SIG-M5 treated with dmso at 0.1 percent for 504 hours (cell line): ENCODE results near the gene LEMD3.

Experiments
- DNase-seq: peaks from one replicate; lab custom pipeline; 2025; ENCODE audit not compliant: unreplicated experiment; lab: John Stamatoyannopoulos, UW

Gene LEMD3

DNA sequence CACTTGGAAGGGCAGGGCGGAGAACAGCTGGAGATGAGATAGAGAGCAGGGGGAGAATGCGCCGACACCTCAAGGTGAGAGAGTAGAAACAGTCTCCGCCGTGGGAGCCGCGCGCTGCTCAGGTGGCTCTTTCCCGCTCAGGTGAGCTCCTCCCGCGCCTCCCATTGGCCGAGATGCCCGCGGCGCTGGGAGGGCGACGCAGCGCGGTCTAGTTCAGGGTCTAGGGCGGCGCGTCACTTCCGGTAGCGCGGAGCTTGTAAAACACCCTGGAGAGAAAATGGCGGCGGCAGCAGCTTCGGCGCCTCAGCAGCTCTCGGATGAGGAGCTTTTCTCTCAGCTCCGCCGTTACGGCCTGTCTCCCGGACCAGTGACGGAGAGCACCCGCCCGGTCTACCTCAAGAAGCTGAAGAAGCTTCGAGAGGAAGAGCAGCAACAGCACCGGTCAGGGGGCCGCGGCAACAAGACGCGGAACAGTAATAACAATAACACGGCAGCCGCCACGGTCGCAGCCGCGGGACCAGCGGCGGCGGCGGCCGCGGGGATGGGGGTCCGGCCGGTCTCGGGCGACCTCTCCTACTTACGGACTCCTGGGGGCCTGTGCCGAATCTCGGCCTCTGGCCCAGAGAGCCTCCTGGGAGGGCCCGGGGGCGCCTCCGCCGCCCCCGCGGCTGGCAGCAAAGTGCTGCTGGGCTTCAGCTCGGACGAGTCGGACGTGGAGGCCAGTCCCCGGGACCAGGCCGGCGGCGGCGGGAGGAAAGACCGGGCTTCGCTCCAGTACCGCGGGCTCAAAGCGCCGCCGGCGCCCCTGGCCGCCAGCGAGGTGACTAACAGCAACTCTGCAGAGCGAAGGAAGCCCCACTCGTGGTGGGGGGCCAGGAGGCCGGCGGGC is at the start of gene LEMD3:
TSS of gene LEMD3 (plus strand) at position 264 of the 889 bp plus-strand sequence. CDS start at position 278, 14 bp downstream.
- DNase-seq: peak; percentile 89

GRCh38 chr12:65121049-65121955 is 48.1 kb upstream of the LEMD3 start, which contains the start of gene WIF1:
TSS of gene WIF1 (minus strand) at chr12:65121305. CDS start at chr12:65121191, 114 bp downstream.
- DNase-seq: no peak

DNA sequence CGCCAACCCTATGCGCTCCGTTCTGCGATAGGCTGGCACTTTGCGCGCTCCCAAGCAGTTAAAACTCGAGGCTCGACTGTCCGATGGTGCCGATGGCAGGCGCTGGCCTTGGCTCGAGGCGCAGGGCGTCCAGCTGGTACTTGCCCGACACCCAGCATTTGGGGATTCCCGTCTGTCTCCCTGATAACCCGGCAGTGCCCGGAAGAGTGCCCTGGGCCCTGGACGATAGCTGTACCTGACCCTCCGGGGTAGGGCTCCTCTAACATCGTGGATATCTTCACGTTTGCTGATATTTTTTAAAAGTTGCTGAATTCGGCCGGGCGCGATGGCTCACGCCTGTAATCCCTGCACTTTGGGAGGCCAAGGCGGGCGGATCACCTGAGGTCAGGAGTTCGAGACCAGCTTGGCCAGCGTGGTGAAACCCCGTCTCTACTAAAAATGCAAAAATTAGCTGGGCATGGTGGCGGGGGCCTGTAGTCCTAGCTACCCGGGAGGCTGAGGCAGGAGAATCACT is 47.4 kb upstream of the LEMD3 start:
- DNase-seq: no peak

- no peak for DNase-seq
Measured at GRCh38 chr12:65122703-65123102, 46.7 kb upstream of the LEMD3 start.

DNA sequence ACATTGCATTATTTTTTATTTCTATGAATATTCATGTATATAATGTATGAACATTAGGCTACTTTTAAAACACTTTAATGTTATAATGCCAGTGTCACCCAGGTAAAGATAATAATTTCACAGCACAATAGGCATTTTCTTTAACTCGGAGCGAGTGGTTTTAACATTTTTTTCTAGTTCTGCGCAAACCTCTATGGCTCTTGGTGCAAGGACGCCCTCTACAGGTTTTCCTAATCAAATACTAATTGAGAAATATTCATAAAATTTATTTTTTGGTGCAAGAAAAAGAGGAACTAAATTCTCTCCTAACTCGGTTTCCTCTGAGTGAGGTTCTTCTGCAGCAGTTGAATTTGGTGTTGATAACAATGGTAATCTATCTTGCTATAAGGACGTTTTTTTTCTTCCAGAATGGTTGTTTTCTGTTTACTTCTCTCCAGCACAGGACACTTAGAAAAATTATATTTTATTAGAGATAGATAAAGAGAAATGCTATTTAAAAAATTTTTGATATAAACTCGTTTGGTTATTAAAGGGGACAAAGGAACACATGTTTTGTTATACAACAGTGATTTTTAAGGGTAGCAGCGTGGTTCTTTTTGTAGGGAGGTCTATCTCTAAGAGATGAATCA is 45.8 kb upstream of the LEMD3 start:
- DNase-seq: peak; percentile 70

DNA sequence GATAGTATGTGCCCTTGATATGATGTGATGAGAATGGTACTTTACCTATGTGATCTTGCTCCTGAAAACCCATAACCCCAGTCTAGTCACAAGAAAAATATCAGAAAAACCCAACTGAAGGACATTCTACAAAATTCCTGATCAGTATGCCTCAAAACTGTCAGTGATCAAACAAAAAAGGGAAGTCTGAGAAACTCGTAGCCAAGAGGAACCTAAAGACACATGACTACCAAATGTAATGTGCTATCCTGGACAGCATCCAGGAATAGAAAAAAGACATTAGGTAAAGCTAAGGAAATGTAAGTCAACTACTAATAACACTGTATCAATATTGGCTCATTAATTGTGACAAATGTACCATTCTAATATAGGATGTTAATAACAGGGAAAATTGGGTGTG is 44.1 kb upstream of the LEMD3 start:
- DNase-seq: no peak

GRCh38 chr12:65125975-65126374 is 43.4 kb upstream of the LEMD3 start:
- DNase-seq: no peak

GRCh38 chr12:65126482-65126881 is 42.9 kb upstream of the LEMD3 start:
- no peak for DNase-seq

GRCh38 chr12:65133879-65134278 is 35.5 kb upstream of the LEMD3 start:
- DNase-seq: no peak

DNA sequence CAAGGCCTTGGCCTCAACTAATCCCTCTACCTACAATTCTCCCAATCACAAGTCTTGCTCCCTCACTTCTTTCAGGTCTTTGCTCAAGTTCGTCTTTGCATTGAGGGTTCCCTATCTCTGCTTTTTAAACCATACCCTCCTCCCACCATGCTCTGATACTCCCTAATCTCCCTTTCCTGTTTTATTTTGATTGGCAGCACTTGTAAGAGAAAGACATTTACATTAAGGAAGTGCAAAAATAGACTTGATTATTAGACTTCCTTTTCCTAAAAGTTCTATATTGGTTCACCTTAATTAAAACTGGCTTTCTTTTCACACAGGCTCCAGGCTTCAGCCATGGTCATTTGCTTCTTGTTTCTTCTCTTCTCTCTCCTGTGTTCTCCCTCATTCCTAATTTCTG is 30.0 kb upstream of the LEMD3 start:
- DNase-seq: no peak

- DNase-seq: no peak
Measured at GRCh38 chr12:65140738-65141137, 28.6 kb upstream of the LEMD3 start.

- DNase-seq: no peak
Measured at GRCh38 chr12:65147312-65147905, 22.0 kb upstream of the LEMD3 start.

- no peak for DNase-seq
Measured at GRCh38 chr12:65152012-65152411, 17.4 kb upstream of the LEMD3 start.

DNA sequence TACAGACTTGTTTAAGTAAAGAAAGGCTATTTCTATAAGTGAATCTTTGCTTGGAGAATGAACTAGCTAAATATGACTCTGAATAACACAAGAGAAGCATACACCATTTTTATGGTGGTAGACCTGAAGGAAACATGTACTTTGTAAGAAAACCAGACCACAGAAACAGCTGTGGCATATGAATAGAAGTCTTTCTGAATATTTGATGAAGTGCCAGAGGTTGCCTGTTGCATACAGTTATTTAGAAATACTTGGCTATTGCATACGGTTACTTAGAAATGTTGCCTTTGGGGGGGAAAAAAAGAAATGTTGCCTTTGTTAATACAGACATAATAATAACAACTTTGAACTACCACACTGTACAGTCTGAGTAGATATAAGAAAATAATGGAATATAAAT is 16.8 kb upstream of the LEMD3 start:
- no peak for DNase-seq

GRCh38 chr12:65155784-65156183 is 13.6 kb upstream of the LEMD3 start:
- no peak for DNase-seq

- DNase-seq: peak; percentile 75
Measured at GRCh38 chr12:65156366-65156841, 13.0 kb upstream of the LEMD3 start.

- DNase-seq: no peak
Measured at GRCh38 chr12:65157091-65157490, 12.3 kb upstream of the LEMD3 start.

DNA sequence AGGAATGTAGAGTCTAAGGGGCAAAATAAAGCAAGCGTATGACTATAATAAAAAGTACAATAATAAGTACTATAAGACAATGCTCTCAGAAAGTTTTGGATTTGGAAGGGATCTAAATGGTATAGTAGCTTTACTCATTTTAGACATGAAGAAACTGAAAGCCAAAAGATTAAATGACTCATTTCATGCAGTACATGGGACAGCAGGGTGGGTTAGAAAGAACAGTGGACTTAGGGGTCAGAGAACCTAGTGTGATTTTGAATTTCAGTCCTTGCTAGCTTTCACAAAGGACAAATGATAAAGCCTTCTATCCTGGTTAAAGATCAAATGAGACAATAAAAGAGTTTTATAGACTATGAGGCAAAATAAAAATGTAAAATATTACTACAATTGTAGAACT is 6.8 kb upstream of the LEMD3 start:
- no peak for DNase-seq

GRCh38 chr12:65164244-65164643 is 5.1 kb upstream of the LEMD3 start:
- no peak for DNase-seq

- DNase-seq: no peak
Measured at GRCh38 chr12:65164774-65165173, 4.6 kb upstream of the LEMD3 start.
